GM20000 (cell line): ENCODE measurements around the gene PLD3.

Experiments
- DNase-seq: peaks from one replicate; pipeline ENCODE4 v3.0.0; 2012; ENCODE audit warnings: low spot score
- CTCF ChIP-seq: IDR thresholded peaks from 2 replicates; pipeline ENCODE4 v1.5.1; 2012; ENCODE audit warnings: mild to moderate bottlenecking, control low read depth; ENCODE audit errors: extremely low read depth, missing control alignments

The PLD3 gene

GRCh38 chr19:40309666-40310065, 38.8 kb upstream of the PLD3 start:
- no peak for TF ChIP-seq CTCF
- no peak for DNase-seq

GRCh38 chr19:40312533-40312932, 36.0 kb upstream of the PLD3 start:
- no peak for DNase-seq
- TF ChIP-seq CTCF: no peak

DNA sequence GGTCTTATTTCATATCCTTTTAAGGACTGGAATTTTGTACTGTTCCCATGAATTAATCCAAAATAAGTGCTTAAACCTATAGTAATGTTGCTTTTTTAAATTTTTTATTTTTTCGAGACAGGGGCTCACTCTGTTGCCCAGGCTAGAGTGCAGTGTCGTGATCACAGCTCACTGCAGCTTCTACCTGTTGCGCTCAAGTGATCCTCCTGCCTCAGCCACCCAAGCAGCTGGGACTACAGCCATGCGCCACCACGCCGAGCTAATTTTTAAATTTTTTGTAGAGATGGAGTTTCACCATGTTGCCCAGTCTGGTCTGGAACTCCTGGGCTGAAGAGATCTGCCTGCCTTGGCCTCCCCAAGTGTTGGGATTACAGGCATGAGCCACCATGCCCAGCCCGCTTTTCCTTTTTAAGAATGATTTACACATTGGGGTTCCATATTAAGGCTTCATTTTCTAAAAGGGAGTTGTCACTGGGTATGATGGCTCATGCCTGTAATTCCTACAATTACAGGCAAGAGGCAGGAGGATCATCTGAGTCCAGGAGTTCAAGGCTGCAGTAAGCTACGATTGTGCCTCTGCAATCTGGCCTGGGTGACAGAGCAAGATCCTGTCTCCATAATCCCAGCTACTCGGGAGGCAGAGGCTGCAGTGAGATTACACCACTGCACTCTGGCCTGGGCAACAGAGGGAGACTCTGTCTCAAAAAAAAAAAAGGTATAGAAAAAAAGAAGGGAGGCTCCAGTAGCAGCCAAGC, 35.1 kb upstream of the PLD3 start:
- TF ChIP-seq CTCF: no peak
- no peak for DNase-seq

DNA sequence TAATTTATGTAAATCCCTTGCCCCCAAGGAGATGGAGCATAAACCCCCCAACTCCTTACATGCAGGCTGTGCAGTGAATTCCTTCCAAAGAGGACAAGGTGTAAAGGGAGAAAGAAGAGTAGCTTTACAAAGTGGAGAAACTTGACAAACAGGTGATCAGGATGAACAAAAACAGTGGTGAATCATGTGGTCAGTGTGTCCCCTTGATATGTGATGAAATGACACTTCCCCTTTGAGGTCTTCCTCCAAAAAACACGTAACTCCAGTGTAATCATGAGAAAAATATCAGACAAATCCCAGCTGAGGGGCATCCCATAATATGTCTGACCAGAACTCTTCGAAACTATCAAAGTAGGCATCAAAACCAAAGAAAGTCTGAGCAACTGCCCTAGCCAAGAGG, 33.8 kb upstream of the PLD3 start:
- TF ChIP-seq CTCF: no peak
- DNase-seq: no peak

GRCh38 chr19:40315812-40316470, 32.6 kb upstream of the PLD3 start:
- DNase-seq: no peak
- no peak for TF ChIP-seq CTCF

DNA sequence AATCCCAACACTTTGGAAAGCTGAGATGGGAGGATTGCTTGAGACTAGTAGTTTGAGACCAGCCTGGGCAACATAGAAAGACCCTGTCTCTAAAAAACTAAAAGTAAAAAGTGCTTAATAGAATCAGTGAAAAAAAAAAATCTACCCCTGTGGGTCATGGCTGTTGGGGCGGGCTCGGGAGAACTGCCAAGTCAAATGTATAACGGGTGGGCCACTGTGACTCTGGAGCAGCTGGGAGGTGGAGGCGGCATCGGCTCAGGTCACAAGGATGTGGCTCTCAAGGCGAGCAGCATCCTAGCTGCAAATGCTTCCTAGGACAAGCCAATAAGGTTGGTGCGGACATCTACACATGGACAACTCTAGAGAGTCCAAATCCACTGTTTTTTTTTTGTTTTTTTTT, 31.2 kb upstream of the PLD3 start:
- TF ChIP-seq CTCF: no peak
- DNase-seq: no peak

- DNase-seq: no peak
- no peak for TF ChIP-seq CTCF
Measured at GRCh38 chr19:40320558-40320935, 27.9 kb upstream of the PLD3 start.
